K562 (cell line): Measurements from ENCODE around the gene NEK1. TPM values are rescaled to one million over a fixed set of nuclear protein-coding genes. Genes with fewer than 3 reads are reported as not detected.
A peak's percentile ranks its signal among the peaks of the same experiment; 100 is the strongest.

ENCODE experiments used
- ATAC-seq: fragments of 200-7000 bp; cut with Tn5 transposase; 3 replicates; pipeline ENCODE4 v1.9.1; 2020; ENCODE audit warnings: moderate library complexity
- BruUV-seq: library from RNA; stranded (reverse); fragments of 400-500 nt; replicated peaks from 2 replicates; lab custom pipeline; 2021; lab: Mats Ljungman, UMichigan
- CTCF ChIA-PET: fragments of 300-600 bp; formaldehyde crosslinking; extraction: SDS; loops from one replicate; lab custom pipeline; 2021; ENCODE audit warnings: low intra/inter-chr PET ratio; lab: Yijun Ruan, JAX
- POLR2A ChIA-PET: fragments of 300-600, 350-650 bp; sonication (Branson Sonifier 250); formaldehyde crosslinking; extraction: SDS; loops from one replicate; lab custom pipeline; 2021; ENCODE audit warnings: antibody characterized with exemption, inconsistent platforms; lab: Yijun Ruan, JAX
- DNase-seq, 4 experiments: peaks; one replicate each; pipeline versions ENCODE4 v3.0.0 to v3.0.0-alpha.2; 2011 to 2018; ENCODE audit warnings: low spot score in 3 of 4, mixed read lengths in 3 of 4; ENCODE audit errors: extremely low read depth in 1 of 4
- FAIRE-seq: peaks from 2 replicates; lab custom pipeline; 2011; peaks lifted over from hg19 to GRCh38; lab: Jason Lieb, UNC
- H2AFZ ChIP-seq: 2 replicates; pipeline ENCODE4 v1.6.0; 2011; ENCODE audit warnings: low read depth, low read length, control low read depth, inconsistent platforms
- H3K27ac ChIP-seq: fragments of 200-600 bp; 3 replicates; pipeline ENCODE4 v1.8.0; 2011; ENCODE audit warnings: low read depth, mild to moderate bottlenecking, control low read depth, inconsistent platforms, low read length, moderate library complexity, mixed read lengths; ENCODE audit errors: extremely low read depth
- H3K27me3 ChIP-seq, 2 experiments: fragments of 300-600 bp in 1 of 2; 2 replicates in 1 of 2; 3 replicates in 1 of 2; pipeline versions ENCODE4 v1.6.0 to v1.8.0; 2011; ENCODE audit warnings: inconsistent platforms in 2 of 2, low read length in 2 of 2, mild to moderate bottlenecking in 1 of 2, mixed read lengths in 1 of 2, moderate library complexity in 1 of 2; ENCODE audit not compliant: control insufficient read depth in 2 of 2, insufficient read depth in 2 of 2
- H3K36me3 ChIP-seq: fragments of 300-600 bp; 3 replicates; pipeline ENCODE4 v1.8.0; 2011; ENCODE audit warnings: mild to moderate bottlenecking, low read length, inconsistent platforms; ENCODE audit not compliant: control insufficient read depth, insufficient read depth
- H3K4me1 ChIP-seq, 2 experiments: fragments of 200-600 bp in 1 of 2; replicated peaks in 1 of 2; 2 replicates in 1 of 2; 3 replicates in 1 of 2; pipeline versions ENCODE4 v1.5.1 to v1.8.0; 2011; ENCODE audit warnings: inconsistent platforms in 2 of 2, low read length in 2 of 2, mild to moderate bottlenecking in 1 of 2, mixed read lengths in 1 of 2, moderate library complexity in 1 of 2; ENCODE audit not compliant: control insufficient read depth in 2 of 2, insufficient read depth in 2 of 2
- H3K4me2 ChIP-seq: 2 replicates; pipeline ENCODE4 v1.6.1; 2011; ENCODE audit warnings: low read length, control low read depth, inconsistent platforms, mixed read lengths; ENCODE audit not compliant: insufficient read depth
- H3K4me3 ChIP-seq: fragments of 200-600 bp; sonication (generic), shearing (Covaris generic); 2 replicates; pipeline ENCODE4 v1.5.1; 2016; ENCODE audit warnings: control low read depth, inconsistent platforms
- H3K79me2 ChIP-seq: fragments of 200-600 bp; 3 replicates; pipeline ENCODE4 v1.8.0; 2011; ENCODE audit warnings: low read length, inconsistent platforms; ENCODE audit not compliant: control insufficient read depth, insufficient read depth
- H3K9ac ChIP-seq, 2 experiments: 2 replicates each; pipeline versions ENCODE4 v1.6.0 to v1.6.1; 2011; ENCODE audit warnings: low read depth in 2 of 2, low read length in 2 of 2, control low read depth in 1 of 2, inconsistent platforms in 1 of 2, mild to moderate bottlenecking in 1 of 2, mixed read lengths in 1 of 2; ENCODE audit not compliant: insufficient read depth in 1 of 2
- H3K9me1 ChIP-seq: one replicate; pipeline ENCODE4 v1.6.0; 2011; ENCODE audit warnings: inconsistent platforms, mild to moderate bottlenecking, low read length, moderate library complexity; ENCODE audit not compliant: control insufficient read depth, insufficient read depth
- H3K9me3 ChIP-seq: replicated peaks from 2 replicates; pipeline ENCODE4 v1.5.1; 2011; ENCODE audit warnings: low read depth, low read length, inconsistent platforms; ENCODE audit not compliant: control insufficient read depth, insufficient read depth
- H4K20me1 ChIP-seq: replicated peaks from 2 replicates; pipeline ENCODE4 v1.6.1; 2011; ENCODE audit warnings: low read length, inconsistent platforms, mixed read lengths; ENCODE audit not compliant: control insufficient read depth, insufficient read depth
- CCAR2 ChIP-seq: fragments of 200-400 bp; formaldehyde crosslinking; IDR thresholded peaks from 2 replicates; pipeline ENCODE4 v1.6.1; 2017; ENCODE audit warnings: mild to moderate bottlenecking, low read depth, low read length
- KDM5B ChIP-seq: fragments of 200-600 bp; sonication (generic); IDR thresholded peaks from 2 replicates; pipeline ENCODE4 v1.6.1; 2012; ENCODE audit warnings: low read depth, mild to moderate bottlenecking, moderate library complexity, low read length, control low read depth, inconsistent platforms; ENCODE audit not compliant: insufficient replicate concordance
- LARP7 ChIP-seq: fragments of 450-650 bp; IDR thresholded peaks from 2 replicates; pipeline ENCODE4 v1.6.1; 2016
- NR3C1 ChIP-seq: sonication (generic); formaldehyde crosslinking; IDR thresholded peaks from 2 replicates; pipeline ENCODE4 v1.8.1; 2022; ENCODE audit warnings: missing genetic modification reagents
- SNIP1 ChIP-seq: fragments of 450-650 bp; IDR thresholded peaks from 2 replicates; pipeline ENCODE4 v1.7.1; 2017; ENCODE audit warnings: low read depth, mild to moderate bottlenecking
- SOX6 ChIP-seq: fragments of 450-650 bp; IDR thresholded peaks from 2 replicates; pipeline ENCODE4 v1.6.1; 2014; ENCODE audit warnings: mild to moderate bottlenecking
- STAG1 ChIP-seq: sonication (generic); formaldehyde crosslinking; IDR thresholded peaks from 2 replicates; pipeline ENCODE4 v1.5.0; 2020; ENCODE audit warnings: missing genetic modification reagents, borderline replicate concordance
- U2AF2 ChIP-seq: fragments of 200-400 bp; formaldehyde crosslinking; optimal IDR thresholded peaks from 2 replicates; pipeline ENCODE3; 2017; ENCODE audit warnings: low read depth, mild to moderate bottlenecking, low read length
- ZNF224 ChIP-seq: sonication (generic); formaldehyde crosslinking; IDR thresholded peaks from 2 replicates; pipeline ENCODE4 v1.8.0; 2022; ENCODE audit warnings: mild to moderate bottlenecking, missing genetic modification reagents
- ZNF778 ChIP-seq: fragments of 450-650 bp; formaldehyde crosslinking; IDR thresholded peaks from 2 replicates; pipeline ENCODE4 v1.4.0; 2020; ENCODE audit warnings: mild to moderate bottlenecking, moderate library complexity
- ZNF830 ChIP-seq: fragments of 250-450 bp; sonication (Bioruptor Pico); IDR thresholded peaks from 2 replicates; pipeline ENCODE4 v1.5.0; 2021; ENCODE audit warnings: mild to moderate bottlenecking
- WGBS: fragments of 100-300 bp; shearing (Covaris generic); methylation state at CpG from one replicate; pipeline ENCODE4 v1.1.6; 2016; ENCODE audit warnings: low coverage, mixed read lengths; ENCODE audit not compliant: insufficient coverage; ENCODE audit errors: missing lambda C conversion rate; 5-methylcytosine and 5-hydroxymethylcytosine counted together
- in situ Hi-C: fragments of 300-500 bp; cut with MboI; formaldehyde crosslinking; loops from 4 replicates; pipeline ENCODE4 v1.15.0; 2018; ENCODE audit warnings: inconsistent platforms, mixed read lengths
- intact Hi-C: fragments of 100-400 bp; cut with micrococcal nuclease; formaldehyde crosslinking; loops from 2 replicates; pipeline ENCODE4 v1.14.2; 2022
- polyA plus RNA-seq, 8 experiments: library from polyadenylated mRNA; depleted of rRNA in 4 of 8; stranded (reverse) in 5 of 8; unstranded in 3 of 8; fragments of >200 nt; fragmentation: Nextera tagmentation in 2 of 8; fragmentation: Illumina TruSeq in 1 of 8; extraction: Ambion mirVana in 2 of 8; extraction: Trizol in 1 of 8; gene quantifications; 2 replicates each; pipeline versions ENCODE4 v1.2.1 to v1.2.3, GENCODE V29; 2011 to 2014; ENCODE audit warnings: inconsistent platforms in 1 of 8, missing spikeins in 1 of 8
- total RNA-seq, 7 experiments: library from RNA; depleted of rRNA in 6 of 7; stranded (reverse); fragments of >200 nt in 6 of 7; fragmentation: Illumina TruSeq in 2 of 7; extraction: Trizol in 2 of 7; gene quantifications; 2 replicates each; pipeline versions ENCODE4 v1.2.1 to v1.2.3, GENCODE V29; 2011 to 2021; ENCODE audit warnings: low replicate concordance in 1 of 7
- TF ChIP-seq, protein P1 (sequence below), 2 experiments: fragments of 450-650 bp in 1 of 2; sonication (generic) in 1 of 2; formaldehyde crosslinking; conservative IDR thresholded peaks; 2 replicates each; pipeline versions ENCODE4 v1.4.0 to v1.8.1; 2020 to 2022; ENCODE audit warnings: mild to moderate bottlenecking in 1 of 2, missing genetic modification reagents in 1 of 2
- TF ChIP-seq, protein P2 (sequence below): fragments of 450-650 bp; formaldehyde crosslinking; IDR thresholded peaks from 2 replicates; pipeline ENCODE4 v1.4.0; 2020; ENCODE audit warnings: mild to moderate bottlenecking, mixed read lengths
- TF ChIP-seq, protein P3 (sequence below): fragments of 450-650 bp; formaldehyde crosslinking; IDR thresholded peaks from 2 replicates; pipeline ENCODE4 v1.4.0; 2020; ENCODE audit warnings: mild to moderate bottlenecking, moderate library complexity
- TF ChIP-seq, protein P4 (sequence below): fragments of 250-450 bp; sonication (Bioruptor Pico); IDR thresholded peaks from 2 replicates; pipeline ENCODE4 v1.4.0; 2020; ENCODE audit warnings: borderline replicate concordance

The NEK1 gene
- total and polyA plus RNA-seq, 9 of the 15 experiments (the other 6 are each of a cell fraction or from before 2014, with no cell fraction given) = 6.2 to 15.7 (median 10.3) TPM

DNA sequence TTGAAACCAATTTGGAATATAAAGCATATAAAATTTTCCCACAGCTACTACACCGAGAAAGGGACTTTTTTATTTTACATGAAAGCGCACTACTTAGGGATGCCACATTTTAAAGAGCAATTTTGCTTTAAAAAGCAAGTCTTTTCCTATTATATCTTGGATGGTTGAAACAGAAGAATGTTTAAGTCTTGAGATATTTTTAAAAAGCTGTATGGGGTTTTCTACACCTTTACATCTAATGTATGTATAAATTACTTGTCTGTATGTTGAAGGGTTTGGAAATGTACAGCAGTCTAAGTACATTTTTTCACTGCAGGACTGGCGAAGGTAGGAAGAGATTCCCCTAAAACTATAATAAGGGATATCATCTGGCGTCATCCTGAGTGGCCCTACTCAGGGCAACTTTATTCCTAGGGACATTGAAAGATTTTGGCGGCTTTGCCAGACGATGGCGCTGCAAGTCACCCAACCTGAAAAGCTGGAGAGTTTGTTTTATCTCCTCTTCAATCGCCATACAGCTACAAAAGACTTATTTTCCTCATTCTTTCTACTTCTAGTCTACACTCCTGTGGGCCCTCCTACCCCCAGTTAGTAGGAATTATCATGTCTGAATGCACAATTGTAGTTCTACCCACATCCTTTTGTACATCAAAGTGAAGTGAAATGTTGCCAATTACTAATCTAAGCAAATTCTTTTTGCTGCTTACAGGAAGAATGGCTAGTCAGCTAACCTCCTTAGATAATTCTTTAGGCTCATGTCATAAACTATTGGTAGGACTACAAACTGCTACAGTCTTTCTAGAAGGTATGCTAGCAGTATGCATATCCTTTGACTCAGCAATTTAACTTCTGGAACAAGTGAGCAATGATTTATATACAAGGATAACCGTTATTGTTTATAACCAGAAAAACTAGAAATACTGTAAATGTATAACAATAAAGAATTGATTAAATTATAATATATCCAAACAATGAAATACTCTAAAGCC, 782 bp upstream of the NEK1 start:
- in situ Hi-C loops = loop anchor here (10.0 to 25.0 kb wide), 2 partner anchors 142 to 424 kb away; partner anchors contain the start of genes HPF1 and MFAP3L
- ATAC-seq (peak; percentile 49), FAIRE-seq (peak; percentile 76), DNase-seq (peak; percentile 31 to 89 (median 51))
- Histone ChIP-seq H3K27me3 (no peaks in the 10 kb centered on the region), H3K36me3 (peaks cover 5% of the 10 kb centered on the region), H3K9me3 (no peaks in the 10 kb centered on the region), H3K4me1 (peaks cover 11 to 27% of the 10 kb centered on the region in 2 experiments), H3K27ac (peak overlapping the region; percentile 64), H3K79me2 (peaks cover 41% of the 10 kb centered on the region), H2AFZ (peak overlapping the region; percentile 94), H3K9me1 (no peaks in the 10 kb centered on the region), H3K4me3 (peak overlapping the region; percentile 80), H3K4me2 (peak overlapping the region; percentile 90), H3K9ac (peak overlapping the region in 1 of 2 experiments; percentile 47; a peak in 2 of 4 replicates), H4K20me1 (no peaks in the 10 kb centered on the region)
- BruUV-seq = no TSS peak
- 4% methylated on average over 9 of the region's 9 CpGs for WGBS
- intact Hi-C loops = loop anchor here (1.0 to 2.0 kb wide), 4 partner anchors 48 to 434 kb away; no protein-coding TSS in a partner anchor
- ChIA-PET POLR2A (interaction anchor here (0.8 to 2.2 kb wide), 8 partner anchors 13 to 110 kb away, joined by 3 to 21 read pairs (median 4); no protein-coding TSS in a partner anchor), CTCF (interaction anchor here (1.0 to 1.6 kb wide), 2 partner anchors 96 to 435 kb away, joined by 4 to 7 read pairs; no protein-coding TSS in a partner anchor)
- TF ChIP-seq LARP7 (no peak), ZNF778 (CRISPR knock-in tag) (no peak), SOX6 (peak; percentile 19; the same call in 1 of the 2 replicates), ZNF830 (CRISPR knock-in tag) (no peak), U2AF2 (no peak), STAG1 (no peak), SNIP1 (no peak), KDM5B (no peak), CCAR2 (no peak), ZNF224 (CRISPR knock-in tag) (no peak), NR3C1 (CRISPR knock-in tag) (no peak)
- TF ChIP-seq, protein P1, sequence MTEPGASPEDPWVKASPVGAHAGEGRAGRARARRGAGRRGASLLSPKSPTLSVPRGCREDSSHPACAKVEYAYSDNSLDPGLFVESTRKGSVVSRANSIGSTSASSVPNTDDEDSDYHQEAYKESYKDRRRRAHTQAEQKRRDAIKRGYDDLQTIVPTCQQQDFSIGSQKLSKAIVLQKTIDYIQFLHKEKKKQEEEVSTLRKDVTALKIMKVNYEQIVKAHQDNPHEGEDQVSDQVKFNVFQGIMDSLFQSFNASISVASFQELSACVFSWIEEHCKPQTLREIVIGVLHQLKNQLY (CRISPR knock-in tag; conservative IDR thresholded peaks at IDR 0.05) = no peak
- TF ChIP-seq, protein P2, sequence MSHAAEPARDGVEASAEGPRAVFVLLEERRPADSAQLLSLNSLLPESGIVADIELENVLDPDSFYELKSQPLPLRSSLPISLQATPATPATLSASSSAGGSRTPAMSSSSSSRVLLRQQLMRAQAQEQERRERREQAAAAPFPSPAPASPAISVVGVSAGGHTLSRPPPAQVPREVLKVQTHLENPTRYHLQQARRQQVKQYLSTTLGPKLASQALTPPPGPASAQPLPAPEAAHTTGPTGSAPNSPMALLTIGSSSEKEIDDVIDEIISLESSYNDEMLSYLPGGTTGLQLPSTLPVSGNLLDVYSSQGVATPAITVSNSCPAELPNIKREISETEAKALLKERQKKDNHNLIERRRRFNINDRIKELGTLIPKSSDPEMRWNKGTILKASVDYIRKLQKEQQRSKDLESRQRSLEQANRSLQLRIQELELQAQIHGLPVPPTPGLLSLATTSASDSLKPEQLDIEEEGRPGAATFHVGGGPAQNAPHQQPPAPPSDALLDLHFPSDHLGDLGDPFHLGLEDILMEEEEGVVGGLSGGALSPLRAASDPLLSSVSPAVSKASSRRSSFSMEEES (CRISPR knock-in tag) = no peak
- TF ChIP-seq, protein P3, sequence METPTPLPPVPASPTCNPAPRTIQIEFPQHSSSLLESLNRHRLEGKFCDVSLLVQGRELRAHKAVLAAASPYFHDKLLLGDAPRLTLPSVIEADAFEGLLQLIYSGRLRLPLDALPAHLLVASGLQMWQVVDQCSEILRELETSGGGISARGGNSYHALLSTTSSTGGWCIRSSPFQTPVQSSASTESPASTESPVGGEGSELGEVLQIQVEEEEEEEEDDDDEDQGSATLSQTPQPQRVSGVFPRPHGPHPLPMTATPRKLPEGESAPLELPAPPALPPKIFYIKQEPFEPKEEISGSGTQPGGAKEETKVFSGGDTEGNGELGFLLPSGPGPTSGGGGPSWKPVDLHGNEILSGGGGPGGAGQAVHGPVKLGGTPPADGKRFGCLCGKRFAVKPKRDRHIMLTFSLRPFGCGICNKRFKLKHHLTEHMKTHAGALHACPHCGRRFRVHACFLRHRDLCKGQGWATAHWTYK (CRISPR knock-in tag) = no peak
- TF ChIP-seq, protein P4, sequence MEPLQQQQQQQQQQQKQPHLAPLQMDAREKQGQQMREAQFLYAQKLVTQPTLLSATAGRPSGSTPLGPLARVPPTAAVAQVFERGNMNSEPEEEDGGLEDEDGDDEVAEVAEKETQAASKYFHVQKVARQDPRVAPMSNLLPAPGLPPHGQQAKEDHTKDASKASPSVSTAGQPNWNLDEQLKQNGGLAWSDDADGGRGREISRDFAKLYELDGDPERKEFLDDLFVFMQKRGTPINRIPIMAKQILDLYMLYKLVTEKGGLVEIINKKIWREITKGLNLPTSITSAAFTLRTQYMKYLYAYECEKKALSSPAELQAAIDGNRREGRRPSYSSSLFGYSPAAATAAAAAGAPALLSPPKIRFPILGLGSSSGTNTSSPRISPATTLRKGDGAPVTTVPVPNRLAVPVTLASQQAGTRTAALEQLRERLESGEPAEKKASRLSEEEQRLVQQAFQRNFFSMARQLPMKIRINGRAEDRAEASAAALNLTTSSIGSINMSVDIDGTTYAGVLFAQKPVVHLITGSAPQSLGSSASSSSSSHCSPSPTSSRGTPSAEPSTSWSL (CRISPR knock-in tag) = no peak
